Endothelial cell (in vitro differentiated cells): ENCODE data around the gene NADK2. TPM values are rescaled to one million over a fixed set of nuclear protein-coding genes. Genes with fewer than 3 reads are reported as not detected.

ENCODE experiments used
- DNase-seq: peaks from one replicate; pipeline ENCODE4 v3.0.0; 2021; ENCODE audit warnings: low spot score
- H3K27ac Mint-ChIP-seq: one replicate; pipeline ENCODE4 v1.8.0; 2021; ENCODE audit warnings: mixed read lengths, inconsistent platforms; ENCODE audit not compliant: unreplicated experiment
- H3K27me3 Mint-ChIP-seq: one replicate; pipeline ENCODE4 v1.8.0; 2021; ENCODE audit warnings: mild to moderate bottlenecking, moderate library complexity, mixed read lengths, inconsistent platforms; ENCODE audit not compliant: unreplicated experiment
- H3K36me3 Mint-ChIP-seq: one replicate; pipeline ENCODE4 v1.8.0; 2021; ENCODE audit warnings: mild to moderate bottlenecking, low read depth, mixed read lengths, inconsistent platforms; ENCODE audit not compliant: unreplicated experiment
- H3K4me1 Mint-ChIP-seq: one replicate; pipeline ENCODE4 v1.8.0; 2021; ENCODE audit warnings: mild to moderate bottlenecking, mixed read lengths, inconsistent platforms; ENCODE audit not compliant: unreplicated experiment
- H3K4me3 Mint-ChIP-seq: one replicate; pipeline ENCODE4 v1.8.0; 2021; ENCODE audit warnings: mild to moderate bottlenecking, mixed read lengths, inconsistent platforms; ENCODE audit not compliant: unreplicated experiment
- H3K9me3 Mint-ChIP-seq: one replicate; pipeline ENCODE4 v1.8.0; 2021; ENCODE audit warnings: mixed read lengths, inconsistent platforms; ENCODE audit not compliant: unreplicated experiment
- CTCF ChIP-seq: fragments of 200-600 bp; sonication (generic); IDR thresholded peaks from one replicate; pipeline ENCODE4 v1.5.0; 2021; ENCODE audit warnings: antibody characterized with exemption; ENCODE audit not compliant: unreplicated experiment
- total RNA-seq: library from RNA; stranded (reverse); fragmentation: NEBNext Ultra II Directional; extraction: Animal tissue kit (Norgen Biotek cat#: 25700); gene quantifications from one replicate; pipeline ENCODE4 v1.2.1, GENCODE V29; 2021; ENCODE audit not compliant: unreplicated experiment

Gene NADK2
- total RNA-seq, 1 donor from 2014 or later, result 27.0 TPM

DNA sequence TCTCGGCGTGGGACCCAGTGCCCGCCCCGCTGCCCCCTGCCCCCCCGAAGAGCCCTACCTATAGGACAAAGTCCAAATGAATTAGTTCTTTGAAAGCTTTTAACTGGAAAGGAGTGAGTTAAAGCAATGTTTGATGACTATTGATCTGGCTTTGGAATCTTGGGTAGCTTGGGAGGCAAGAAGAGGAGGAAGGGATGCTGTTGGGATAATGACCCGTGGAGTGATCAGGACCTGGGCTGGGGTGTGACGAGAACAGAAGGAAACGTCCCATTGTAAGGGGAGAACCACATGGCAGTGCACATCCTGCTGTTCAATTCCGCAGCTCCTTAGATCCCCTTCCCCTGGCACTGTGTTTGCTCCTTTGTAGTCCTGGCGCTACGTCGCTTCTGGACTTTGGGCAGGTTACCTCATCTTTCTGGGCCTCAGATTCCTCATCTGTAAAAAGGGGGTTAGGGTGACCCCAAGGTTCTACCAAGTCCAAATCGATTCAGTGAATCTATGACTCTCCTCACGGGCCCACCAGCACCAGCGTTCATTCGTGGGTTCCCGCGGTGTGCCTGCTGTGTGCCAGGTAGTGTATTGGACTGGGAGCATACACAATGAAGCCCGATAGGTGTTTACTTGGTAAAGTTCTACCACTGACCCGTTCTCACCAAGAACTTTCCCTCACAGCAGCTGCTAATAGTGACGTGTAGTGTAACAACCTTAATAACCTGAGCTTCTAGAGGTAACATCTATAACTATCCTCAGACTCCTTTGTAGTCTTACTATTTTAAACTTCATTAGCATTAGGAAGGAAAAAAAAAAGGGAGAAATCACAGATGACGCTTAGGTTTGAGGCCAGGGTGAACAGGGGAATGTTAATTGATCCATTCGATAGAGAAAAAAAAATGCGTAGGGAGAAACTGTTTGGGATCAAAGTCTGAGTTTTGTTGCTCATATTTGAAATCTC lies 1.1 kb upstream of the NADK2 start:
- Mint-ChIP-seq H3K27ac (peak overlapping the region; percentile 96), H3K4me1 (peaks cover 18% of the 10 kb centered on the region)

DNA sequence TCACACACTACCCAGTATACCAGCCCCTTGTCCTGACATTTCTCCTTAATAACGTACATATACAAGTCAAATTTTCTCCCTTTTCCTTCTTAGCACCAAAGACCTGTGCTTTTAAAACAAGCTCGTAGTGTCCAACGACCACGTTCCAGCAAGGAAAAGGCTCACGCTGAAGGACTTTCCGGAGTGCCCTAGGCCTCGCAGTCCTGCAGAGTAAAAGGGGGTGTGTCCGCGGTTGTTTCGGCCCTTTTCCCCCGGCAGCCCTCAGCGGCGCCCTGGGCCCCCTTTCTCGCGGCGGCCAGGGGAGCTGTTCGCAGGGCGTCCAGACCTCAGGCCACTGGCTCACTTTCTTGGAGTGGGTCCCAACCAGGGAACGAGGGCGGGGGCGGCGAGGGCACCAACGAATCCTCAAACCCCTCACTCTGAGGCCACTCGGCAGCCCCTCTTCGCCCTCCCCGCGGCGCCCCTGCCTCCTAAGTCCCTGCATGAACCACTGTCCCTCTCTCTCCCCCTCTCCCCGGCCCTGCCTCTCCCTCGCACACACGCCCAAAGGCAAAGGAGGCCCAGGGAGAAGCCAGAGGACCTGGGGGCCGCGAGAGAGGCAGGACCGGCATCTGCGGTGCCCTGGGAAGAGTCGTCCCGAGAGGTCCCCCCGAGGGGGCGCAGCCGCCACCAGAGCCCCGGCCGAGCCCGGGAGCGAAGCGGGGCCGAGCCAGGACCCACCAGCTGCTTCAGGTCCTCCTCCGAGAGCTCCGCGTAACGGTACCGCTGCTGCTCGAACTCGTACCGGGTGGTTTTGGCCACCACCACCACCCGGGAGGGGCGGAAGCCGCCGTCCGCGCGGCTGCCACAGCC lies 720 bp downstream of the NADK2 start:
- no peak for TF ChIP-seq CTCF
- peaks cover 22% of the 10 kb centered on the region for H3K4me1 Mint-ChIP-seq
- peaks cover 5% of the 10 kb centered on the region for H3K27me3 Mint-ChIP-seq
- no peaks in the 10 kb centered on the region for H3K36me3 Mint-ChIP-seq
- no peak overlapping the region for H3K27ac Mint-ChIP-seq
- no peaks in the 10 kb centered on the region for H3K9me3 Mint-ChIP-seq
- H3K4me3 Mint-ChIP-seq, result peak overlapping the region; percentile 89
- peak; percentile 71 for DNase-seq

More for the DNA sequence above, 1.1 kb upstream of the NADK2 start:
- Mint-ChIP-seq H3K4me3 (peak overlapping the region; percentile 91), H3K27me3 (peaks cover 5% of the 10 kb centered on the region), H3K9me3 (no peaks in the 10 kb centered on the region), H3K36me3 (no peaks in the 10 kb centered on the region)
- no peak for TF ChIP-seq CTCF
- DNase-seq, result peak; percentile 15

- H3K27me3 Mint-ChIP-seq, result peaks cover 5% of the 10 kb centered on the region
- peak overlapping the region; percentile 89 for H3K4me3 Mint-ChIP-seq
- H3K27ac Mint-ChIP-seq, result peak overlapping the region; percentile 32
- TF ChIP-seq CTCF, result no peak
- no peaks in the 10 kb centered on the region for H3K9me3 Mint-ChIP-seq
- peaks cover 22% of the 10 kb centered on the region for H3K4me1 Mint-ChIP-seq
- no peaks in the 10 kb centered on the region for H3K36me3 Mint-ChIP-seq
- DNase-seq, result no peak
Measured at GRCh38 chr5:36239370-36240293, 2.1 kb downstream of the NADK2 start.

GRCh38 chr5:36238502-36239295 lies 3.0 kb downstream of the NADK2 start:
- TF ChIP-seq CTCF, result no peak
- Mint-ChIP-seq H3K9me3 (no peaks in the 10 kb centered on the region), H3K4me1 (peaks cover 22% of the 10 kb centered on the region), H3K27me3 (peaks cover 5% of the 10 kb centered on the region), H3K27ac (no peak overlapping the region), H3K36me3 (no peaks in the 10 kb centered on the region), H3K4me3 (no peak overlapping the region)
- DNase-seq, result no peak
